Stimulated activated CD4-positive, alpha-beta T cell treated with anti-CD3 and anti-CD28 coated beads, Interleukin-4, amount 100 ng/mL, for 4 hours (primary cell): ENCODE results near the gene EIF4EBP3.
A peak's percentile ranks its signal among the peaks of the same experiment; 100 is the strongest.

Source experiments
- DNase-seq, 2 experiments: peaks; one replicate each; pipeline ENCODE4 v3.0.0-alpha.2; 2020

Gene EIF4EBP3

GRCh38 chr5:140557136-140557805 lies 9.8 kb downstream of the EIF4EBP3 start, which contains the start of gene SRA1:
SRA1 (minus strand) TSS chr5:140557473; CDS start chr5:140557452, 21 bp downstream.
- peak; percentile 77 to 83 for DNase-seq

GRCh38 chr5:140557965-140558364 lies 10.5 kb downstream of the EIF4EBP3 start:
- DNase-seq: no peak

GRCh38 chr5:140558542-140558941 lies 11.1 kb downstream of the EIF4EBP3 start:
- DNase-seq: no peak

GRCh38 chr5:140560227-140560626 lies 12.8 kb downstream of the EIF4EBP3 start:
- no peak for DNase-seq

- no peak for DNase-seq
Observed at GRCh38 chr5:140561753-140562523, 14.5 kb downstream of the EIF4EBP3 start.

- no peak for DNase-seq
Observed at GRCh38 chr5:140563596-140563995, 16.1 kb downstream of the EIF4EBP3 start.

GRCh38 chr5:140564196-140565023 lies 16.9 kb downstream of the EIF4EBP3 start, which contains the start of the genes APBB3 and SLC35A4:
APBB3 (minus strand) TSS chr5:140564598; CDS start chr5:140564245, 353 bp downstream.
SLC35A4 (plus strand) TSS chr5:140564828; CDS start chr5:140567170, 2,342 bp downstream.
- DNase-seq: peak; percentile 89 to 98

GRCh38 chr5:140565024-140565779 lies 17.7 kb downstream of the EIF4EBP3 start:
- DNase-seq: no peak

- no peak for DNase-seq
Observed at GRCh38 chr5:140565780-140566095, 18.3 kb downstream of the EIF4EBP3 start.

- DNase-seq: no peak
Observed at GRCh38 chr5:140566665-140567064, 19.2 kb downstream of the EIF4EBP3 start.

GRCh38 chr5:140567136-140567818 lies 19.8 kb downstream of the EIF4EBP3 start:
- no peak for DNase-seq

- DNase-seq: no peak
Observed at GRCh38 chr5:140567871-140568270, 20.4 kb downstream of the EIF4EBP3 start.

GRCh38 chr5:140568443-140569063 lies 21.1 kb downstream of the EIF4EBP3 start:
- no peak for DNase-seq

- no peak for DNase-seq
Observed at GRCh38 chr5:140569197-140569596, 21.7 kb downstream of the EIF4EBP3 start.

GRCh38 chr5:140570058-140570457 lies 22.6 kb downstream of the EIF4EBP3 start:
- DNase-seq: no peak

GRCh38 chr5:140570488-140570887 lies 23.0 kb downstream of the EIF4EBP3 start:
- no peak for DNase-seq

GRCh38 chr5:140571105-140571504 lies 23.6 kb downstream of the EIF4EBP3 start:
- no peak for DNase-seq

- no peak for DNase-seq
Observed at GRCh38 chr5:140573683-140574082, 26.2 kb downstream of the EIF4EBP3 start.

- DNase-seq: no peak
Observed at GRCh38 chr5:140574165-140574564, 26.7 kb downstream of the EIF4EBP3 start.

GRCh38 chr5:140575309-140575708 lies 27.8 kb downstream of the EIF4EBP3 start:
- DNase-seq: no peak

GRCh38 chr5:140576776-140577201 lies 29.3 kb downstream of the EIF4EBP3 start:
- no peak for DNase-seq
